ENCODE measurements around the gene HELZ.
"Not testable (repeated sequence)": the region's sequence is repeated elsewhere in the genome, so short reads cannot be mapped to it uniquely, and the experiment has no call there.

- not testable (repeated sequence) for TF ChIP-seq CTCF (IDR thresholded peaks at IDR 0.05; ENCODE audit: extremely low read depth in 1 of 2, insufficient read depth in 1 of 2, low read depth in 1 of 2, low read length in 2 of 2); JUN (IDR thresholded peaks at IDR 0.05; ENCODE audit: borderline replicate concordance, insufficient read depth, insufficient read length, low read depth); POLR2A (IDR thresholded peaks at IDR 0.05; ENCODE audit: low read depth, low read length); EZH2 (IDR thresholded peaks at IDR 0.05; ENCODE audit: borderline replicate concordance, low read depth, low read length, severe bottlenecking); MAX (IDR thresholded peaks at IDR 0.05; ENCODE audit: insufficient read depth, insufficient read length); POLR2AphosphoS5 (IDR thresholded peaks at IDR 0.05; ENCODE audit: insufficient read depth, low read depth, low read length); MYC (IDR thresholded peaks at IDR 0.05; ENCODE audit: low read depth, low read length); FOS (IDR thresholded peaks at IDR 0.05; ENCODE audit: borderline replicate concordance, insufficient read depth, low read length)
Measured at GRCh38 chr17:67095291-67095690, 149.7 kb downstream of the HELZ start.
